Naive thymus-derived CD4-positive, alpha-beta T cell (primary cell): Measurements from ENCODE around the gene CHCHD6. TPM values are rescaled to one million over a fixed set of nuclear protein-coding genes. Genes with fewer than 3 reads are reported as not detected.

Experiments used
- ATAC-seq: fragments of 150-1000 bp; cut with Tn5 transposase; 2 replicates; pipeline ENCODE4 v1.10.0; 2021; ENCODE audit warnings: mild to moderate bottlenecking, moderate library complexity
- CTCF ChIA-PET: fragments of 350-600 bp; sonication (Branson Sonifier 250); formaldehyde crosslinking; loops from one replicate; lab custom pipeline; 2021; ENCODE audit warnings: antibody characterized with exemption; lab: Charles Lee
- POLR2A ChIA-PET: fragments of 350-600 bp; sonication (Branson Sonifier 250); formaldehyde crosslinking; loops from one replicate; lab custom pipeline; 2021; ENCODE audit warnings: antibody characterized with exemption, inconsistent platforms; lab: Charles Lee
- DNase-seq, 9 donors: peaks; one replicate each; pipeline versions ENCODE4 v3.0.0 to v3.0.0-alpha.2; 2020 to 2022; ENCODE audit warnings: mixed read lengths in 1 of 9
- H3K27ac ChIP-seq: one replicate; pipeline ENCODE4 v1.7.0; 2013; ENCODE audit warnings: mild to moderate bottlenecking, low read depth, low read length, moderate library complexity
- H3K27me3 ChIP-seq, 2 donors: one replicate each; pipeline ENCODE4 v1.7.0; 2013; ENCODE audit warnings: low read length in 2 of 2, mild to moderate bottlenecking in 2 of 2, moderate library complexity in 2 of 2; ENCODE audit not compliant: control insufficient read depth in 2 of 2, insufficient read depth in 2 of 2
- H3K36me3 ChIP-seq, 3 experiments: 1 replicate in 2 of 3; 2 replicates in 1 of 3; pipeline ENCODE4 v1.7.0; 2013; ENCODE audit warnings: low read length in 3 of 3, mild to moderate bottlenecking in 3 of 3, moderate library complexity in 1 of 3; ENCODE audit not compliant: insufficient read depth in 3 of 3, control insufficient read depth in 2 of 3
- H3K4me1 ChIP-seq, 2 donors: one replicate each; pipeline ENCODE4 v1.7.0; 2013; ENCODE audit warnings: low read length in 2 of 2, mild to moderate bottlenecking in 2 of 2, moderate library complexity in 1 of 2; ENCODE audit not compliant: control insufficient read depth in 2 of 2, insufficient read depth in 2 of 2
- H3K4me3 ChIP-seq: 2 replicates; pipeline ENCODE4 v1.7.0; 2013; ENCODE audit warnings: mild to moderate bottlenecking, low read length
- H3K9me3 ChIP-seq, 3 experiments: 1 replicate in 2 of 3; 2 replicates in 1 of 3; pipeline ENCODE4 v1.7.0; 2013; ENCODE audit warnings: low read length in 3 of 3; ENCODE audit not compliant: control insufficient read depth in 2 of 3
- H3K27ac Mint-ChIP-seq, 9 donors: one replicate each; pipeline ENCODE4 v1.8.0; 2020 to 2022; ENCODE audit warnings: mixed read lengths in 9 of 9, mild to moderate bottlenecking in 8 of 9, moderate library complexity in 5 of 9, inconsistent platforms in 2 of 9
- H3K27me3 Mint-ChIP-seq, 5 donors: one replicate each; pipeline ENCODE4 v1.8.0; 2021 to 2022; ENCODE audit warnings: mixed read lengths in 5 of 5, mild to moderate bottlenecking in 1 of 5
- H3K36me3 Mint-ChIP-seq, 5 donors: one replicate each; pipeline ENCODE4 v1.8.0; 2020 to 2022; ENCODE audit warnings: mixed read lengths in 5 of 5, mild to moderate bottlenecking in 3 of 5, inconsistent platforms in 1 of 5
- H3K4me1 Mint-ChIP-seq, 7 donors: one replicate each; pipeline ENCODE4 v1.8.0; 2020 to 2022; ENCODE audit warnings: mixed read lengths in 7 of 7, mild to moderate bottlenecking in 3 of 7, inconsistent platforms in 1 of 7
- H3K4me3 Mint-ChIP-seq, 10 donors: one replicate each; pipeline ENCODE4 v1.8.0; 2020 to 2022; ENCODE audit warnings: mild to moderate bottlenecking in 10 of 10, mixed read lengths in 10 of 10, moderate library complexity in 6 of 10, inconsistent platforms in 2 of 10
- H3K9me3 Mint-ChIP-seq, 11 donors: one replicate each; pipeline ENCODE4 v1.8.0; 2020 to 2022; ENCODE audit warnings: mixed read lengths in 11 of 11, mild to moderate bottlenecking in 4 of 11, inconsistent platforms in 1 of 11, moderate library complexity in 1 of 11
- intact Hi-C, 2 donors: fragments of 100-400 bp; cut with micrococcal nuclease; formaldehyde crosslinking; loops; one replicate each; pipeline ENCODE4 v1.15.1; 2023
- polyA plus RNA-seq, 2 donors: library from polyadenylated mRNA; unstranded; fragments of 300-500 nt; fragmentation: Illumina TruSeq; gene quantifications; one replicate each; pipeline ENCODE4 v1.2.3, GENCODE V29; 2021
- total RNA-seq, 6 experiments: library from RNA in 5 of 6; stranded (reverse) in 5 of 6; gene quantifications; 1 replicate in 5 of 6; 2 replicates in 1 of 6; pipeline ENCODE4 v1.2.3 and lab custom pipeline; 2021 to 2026

The CHCHD6 gene
- total and polyA plus RNA-seq, 7 experiments from 2014 or later: 5.4 to 15.1 (median 11.0) TPM

- no peak for ATAC-seq
- H3K4me1 Mint-ChIP-seq: peaks cover 0 to 7% (median 5%) of the 10 kb centered on the region in 7 donors
- Histone ChIP-seq H3K9me3 (no peaks in the 10 kb centered on the region), H3K27me3 (no peaks in the 10 kb centered on the region), H3K4me3 (no peak overlapping the region), H3K36me3 (peaks cover 0 to 5% (median 0%) of the 10 kb centered on the region in 3 experiments), H3K4me1 (no peaks in the 10 kb centered on the region), H3K27ac (no peak overlapping the region)
- H3K27me3 Mint-ChIP-seq: no peaks in the 10 kb centered on the region
- H3K9me3 Mint-ChIP-seq: peaks cover 0 to 1% (median 0%) of the 10 kb centered on the region in 11 donors
- no peak overlapping the region for H3K27ac Mint-ChIP-seq
- intact Hi-C loops: no loop called here
- DNase-seq: no peak
- ChIA-PET CTCF (no interaction called here), POLR2A (no interaction called here)
- peaks cover 0 to 26% (median 3%) of the 10 kb centered on the region in 5 donors for H3K36me3 Mint-ChIP-seq
- no peak overlapping the region for H3K4me3 Mint-ChIP-seq
Observed at GRCh38 chr3:126945171-126945721, 241.2 kb downstream of the CHCHD6 start.

DNA sequence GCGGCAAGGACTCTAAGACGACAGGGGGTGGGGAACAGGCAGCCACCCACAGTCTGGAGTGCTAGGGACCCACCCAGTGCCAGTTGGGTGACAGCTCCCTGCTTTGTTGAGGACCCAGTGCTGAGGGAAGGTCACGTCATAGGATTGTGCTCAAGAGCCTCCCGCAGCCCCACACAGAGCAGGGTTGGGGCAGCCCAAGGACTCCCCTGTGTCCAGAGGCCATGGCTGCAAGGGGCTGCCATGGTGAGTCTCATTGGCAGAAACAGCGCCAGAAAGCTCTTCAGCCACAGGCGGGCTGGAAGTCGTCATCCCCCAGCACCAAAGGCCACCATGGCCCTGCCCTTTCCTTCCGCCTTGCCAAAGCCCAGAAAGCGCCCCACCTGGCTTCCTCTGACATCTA lies 241.9 kb downstream of the CHCHD6 start:
- Histone ChIP-seq H3K27me3 (no peaks in the 10 kb centered on the region), H3K27ac (no peak overlapping the region), H3K36me3 (peaks cover 0 to 5% (median 0%) of the 10 kb centered on the region in 3 experiments), H3K4me1 (no peaks in the 10 kb centered on the region), H3K9me3 (no peaks in the 10 kb centered on the region), H3K4me3 (no peak overlapping the region)
- intact Hi-C loops: no loop called here
- Mint-ChIP-seq H3K27me3 (no peaks in the 10 kb centered on the region), H3K4me3 (no peak overlapping the region), H3K36me3 (peaks cover 0 to 26% (median 3%) of the 10 kb centered on the region in 5 donors), H3K27ac (no peak overlapping the region), H3K4me1 (peaks cover 0 to 7% (median 5%) of the 10 kb centered on the region in 7 donors), H3K9me3 (peaks cover 0 to 1% (median 0%) of the 10 kb centered on the region in 11 donors)
- ChIA-PET CTCF (no interaction called here), POLR2A (no interaction called here)
- ATAC-seq (no peak), DNase-seq (no peak)

GRCh38 chr3:126946405-126946804 lies 242.4 kb downstream of the CHCHD6 start:
- Histone ChIP-seq H3K9me3 (no peaks in the 10 kb centered on the region), H3K36me3 (peaks cover 0 to 5% (median 0%) of the 10 kb centered on the region in 3 experiments), H3K27me3 (no peaks in the 10 kb centered on the region), H3K4me1 (no peaks in the 10 kb centered on the region), H3K27ac (no peak overlapping the region), H3K4me3 (no peak overlapping the region)
- DNase-seq: no peak
- Mint-ChIP-seq H3K27ac (no peak overlapping the region), H3K36me3 (peaks cover 0 to 26% (median 3%) of the 10 kb centered on the region in 5 donors), H3K4me3 (no peak overlapping the region), H3K9me3 (peaks cover 0 to 1% (median 0%) of the 10 kb centered on the region in 11 donors), H3K4me1 (peaks cover 0 to 7% (median 5%) of the 10 kb centered on the region in 7 donors), H3K27me3 (no peaks in the 10 kb centered on the region)
- POLR2A ChIA-PET: no interaction called here
- ATAC-seq: no peak
- intact Hi-C loops: no loop called here
- CTCF ChIA-PET: no interaction called here

DNA sequence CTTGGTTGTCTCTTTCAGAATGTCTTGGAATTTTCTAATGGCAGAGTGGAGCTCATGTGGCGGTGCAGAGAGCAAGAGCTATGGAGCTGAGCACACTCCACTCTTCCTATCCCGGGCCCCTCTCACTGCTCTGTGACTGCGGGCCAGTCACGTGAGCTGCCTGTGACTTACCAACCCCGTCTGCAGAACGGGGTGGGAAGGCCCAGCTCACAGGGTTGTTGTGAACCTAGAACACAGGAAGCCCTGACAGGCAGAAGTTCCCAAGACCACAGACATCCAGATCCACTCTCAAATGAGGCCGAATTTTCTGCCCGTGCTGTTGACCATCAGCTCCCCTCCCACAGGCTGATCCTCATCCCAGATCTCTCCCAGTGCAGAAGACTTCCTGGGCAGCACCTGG lies 243.4 kb downstream of the CHCHD6 start:
- no peak for ATAC-seq

GRCh38 chr3:126948980-126949535 lies 245.0 kb downstream of the CHCHD6 start:
- ChIA-PET POLR2A (no interaction called here), CTCF (no interaction called here)
- Histone ChIP-seq H3K36me3 (peaks cover 0 to 5% (median 0%) of the 10 kb centered on the region in 3 experiments), H3K4me3 (no peak overlapping the region), H3K4me1 (no peaks in the 10 kb centered on the region), H3K27me3 (no peaks in the 10 kb centered on the region), H3K9me3 (no peaks in the 10 kb centered on the region), H3K27ac (no peak overlapping the region)
- intact Hi-C loops: no loop called here
- Mint-ChIP-seq H3K4me3 (no peak overlapping the region), H3K36me3 (peaks cover 0 to 13% (median 0%) of the 10 kb centered on the region in 5 donors), H3K27ac (no peak overlapping the region), H3K4me1 (peaks cover 3 to 7% (median 5%) of the 10 kb centered on the region in 7 donors), H3K27me3 (no peaks in the 10 kb centered on the region), H3K9me3 (no peaks in the 10 kb centered on the region)
- DNase-seq (no peak), ATAC-seq (no peak)

More for the DNA sequence above, 243.4 kb downstream of the CHCHD6 start:
- Mint-ChIP-seq H3K4me3 (no peak overlapping the region), H3K4me1 (peaks cover under 1 to 7% (median 5%) of the 10 kb centered on the region in 7 donors), H3K27ac (peak overlapping the region in 1 of 9 donors; percentile 37), H3K27me3 (no peaks in the 10 kb centered on the region), H3K9me3 (peaks cover 0 to 1% (median 0%) of the 10 kb centered on the region in 11 donors), H3K36me3 (peaks cover 0 to 16% (median 3%) of the 10 kb centered on the region in 5 donors)
- Histone ChIP-seq H3K36me3 (peaks cover 0 to 5% (median 0%) of the 10 kb centered on the region in 3 experiments), H3K4me1 (no peaks in the 10 kb centered on the region), H3K27ac (no peak overlapping the region), H3K27me3 (no peaks in the 10 kb centered on the region), H3K9me3 (no peaks in the 10 kb centered on the region), H3K4me3 (no peak overlapping the region)
- ChIA-PET CTCF (no interaction called here), POLR2A (interaction anchor here (1.1 kb wide), 1 partner anchor 34 kb away, joined by 3 read pairs; no protein-coding TSS in a partner anchor)
- intact Hi-C loops: no loop called here
- no peak for DNase-seq

GRCh38 chr3:126951561-126951960 lies 247.5 kb downstream of the CHCHD6 start:
- DNase-seq: no peak
- intact Hi-C loops: no loop called here
- no peak overlapping the region for H3K4me3 Mint-ChIP-seq
- H3K27ac Mint-ChIP-seq: no peak overlapping the region
- H3K4me3 ChIP-seq: no peak overlapping the region
- H3K27me3 Mint-ChIP-seq: no peaks in the 10 kb centered on the region
- ChIA-PET CTCF (interaction anchor here (0.5 kb wide), 1 partner anchor 31 kb away, joined by 3 read pairs; no protein-coding TSS in a partner anchor), POLR2A (no interaction called here)
- H3K4me1 Mint-ChIP-seq: peaks cover 4 to 7% (median 5%) of the 10 kb centered on the region in 7 donors
- peaks cover 0 to 5% (median 0%) of the 10 kb centered on the region in 3 experiments for H3K36me3 ChIP-seq
- no peak for ATAC-seq
- H3K27ac ChIP-seq: no peak overlapping the region
- no peaks in the 10 kb centered on the region for H3K9me3 Mint-ChIP-seq
- H3K4me1 ChIP-seq: no peaks in the 10 kb centered on the region
- H3K36me3 Mint-ChIP-seq: peaks cover 0 to 13% (median 0%) of the 10 kb centered on the region in 5 donors
- no peaks in the 10 kb centered on the region for H3K9me3 ChIP-seq
- no peaks in the 10 kb centered on the region for H3K27me3 ChIP-seq
